Superior temporal gyrus (tissue), 1 donor: ENCODE measurements around the gene CEP85L.

Source experiments
- DNase-seq: peaks from one replicate; pipeline ENCODE4 v3.0.0-alpha.2; 2016; ENCODE audit errors: extremely low spot score

CEP85L gene

DNA sequence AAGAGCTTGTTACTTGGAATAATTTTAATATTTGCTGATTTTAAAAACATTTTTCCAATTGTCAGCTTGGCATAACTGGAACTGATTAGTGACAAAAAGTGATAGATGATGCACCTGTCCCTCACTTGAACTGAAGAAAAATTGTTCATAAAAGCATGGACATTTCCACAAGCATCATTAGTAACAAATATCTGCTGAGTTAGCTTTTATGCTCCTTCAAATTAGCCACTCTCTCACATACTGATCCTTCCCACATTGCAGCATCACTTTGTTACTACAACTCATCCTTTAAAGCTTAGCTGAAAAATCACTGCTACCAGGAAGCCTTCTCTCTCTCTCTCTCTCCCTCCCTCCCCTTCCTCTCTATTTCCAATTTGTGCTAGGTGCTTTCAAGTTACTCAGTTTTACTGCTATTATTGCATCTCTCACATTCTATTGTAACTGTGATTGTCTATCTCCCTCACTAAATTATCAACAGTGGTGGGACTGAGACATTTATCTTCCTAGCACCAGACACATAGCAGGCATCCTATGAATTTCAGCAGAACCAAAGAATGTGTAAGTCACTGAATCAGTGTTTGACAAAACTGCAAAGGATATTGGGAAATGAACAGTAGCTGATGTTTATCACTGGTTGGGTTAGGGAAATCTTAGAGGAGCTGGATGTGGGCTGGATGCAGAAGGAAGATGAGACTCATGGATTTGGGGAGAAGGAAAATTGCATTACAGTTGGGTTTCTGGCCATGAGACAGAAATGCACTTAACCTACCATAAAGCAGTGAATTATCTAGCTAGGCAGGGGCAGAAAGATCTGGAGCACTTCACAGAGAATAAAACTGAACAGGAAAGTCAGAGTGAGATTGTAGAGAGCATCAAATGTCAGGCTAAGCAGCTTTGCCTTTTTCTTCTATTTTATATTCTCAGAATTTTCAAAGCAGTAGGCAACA, 231.7 kb downstream of the CEP85L start:
- DNase-seq = no peak
